ENCODE data around the gene ERP27.

Gene ERP27

GRCh38 chr12:14938301-14938700 is at the start of gene ERP27:
ERP27 (minus strand) TSS chr12:14938537; CDS start chr12:14938508, 29 bp downstream.
- no peak for DNase-seq

GRCh38 chr12:14988035-14988434 is 49.7 kb upstream of the ERP27 start:
- DNase-seq: no peak

- DNase-seq: no peak
Measured at GRCh38 chr12:14986449-14986848, 48.1 kb upstream of the ERP27 start.

GRCh38 chr12:14984766-14985285 is 46.5 kb upstream of the ERP27 start:
- DNase-seq: no peak

GRCh38 chr12:14984036-14984435 is 45.7 kb upstream of the ERP27 start:
- DNase-seq: no peak

GRCh38 chr12:14982991-14983390 is 44.7 kb upstream of the ERP27 start:
- no peak for DNase-seq

- no peak for DNase-seq
Measured at GRCh38 chr12:14982562-14982961, 44.2 kb upstream of the ERP27 start.

GRCh38 chr12:14981049-14981448 is 42.7 kb upstream of the ERP27 start:
- no peak for DNase-seq

GRCh38 chr12:14979468-14979867 is 41.1 kb upstream of the ERP27 start:
- no peak for DNase-seq

GRCh38 chr12:14976658-14977057 is 38.3 kb upstream of the ERP27 start:
- DNase-seq: no peak

- no peak for DNase-seq
Measured at GRCh38 chr12:14975457-14975856, 37.1 kb upstream of the ERP27 start.

- no peak for DNase-seq
Measured at GRCh38 chr12:14974633-14975032, 36.3 kb upstream of the ERP27 start.

- DNase-seq: no peak
Measured at GRCh38 chr12:14972816-14973215, 34.5 kb upstream of the ERP27 start, which contains the start of gene PDE6H. PDE6H (plus strand) TSS chr12:14973042; CDS start chr12:14978013, 4,971 bp downstream.

- no peak for DNase-seq
Measured at GRCh38 chr12:14970473-14970872, 32.1 kb upstream of the ERP27 start.

- no peak for DNase-seq
Measured at GRCh38 chr12:14968478-14968877, 30.1 kb upstream of the ERP27 start.

GRCh38 chr12:14965221-14965620 is 26.9 kb upstream of the ERP27 start:
- DNase-seq: no peak

- no peak for DNase-seq
Measured at GRCh38 chr12:14964406-14964805, 26.1 kb upstream of the ERP27 start.

- DNase-seq: no peak
Measured at GRCh38 chr12:14963520-14963919, 25.2 kb upstream of the ERP27 start.

GRCh38 chr12:14962797-14963196 is 24.5 kb upstream of the ERP27 start:
- no peak for DNase-seq

GRCh38 chr12:14962153-14962539 is 23.8 kb upstream of the ERP27 start:
- no peak for DNase-seq

GRCh38 chr12:14961466-14962152 is 23.3 kb upstream of the ERP27 start, which contains the start of gene ARHGDIB:
ARHGDIB (minus strand) TSS chr12:14961601; CDS start chr12:14950712, 10,889 bp downstream.
- peak; percentile 64 for DNase-seq

- no peak for DNase-seq
Measured at GRCh38 chr12:14960548-14961465, 22.5 kb upstream of the ERP27 start.

- no peak for DNase-seq
Measured at GRCh38 chr12:14959916-14960496, 21.7 kb upstream of the ERP27 start.
